Adrenal gland (tissue), 5 donors: ENCODE measurements around the gene KAZN.

Experiments used
- POLR2A ChIP-seq, 2 donors: fragments of 450-650 bp; IDR thresholded peaks; one replicate each; pipeline ENCODE4 v1.6.1; 2017; ENCODE audit warnings: antibody characterized with exemption in 2 of 2, mild to moderate bottlenecking in 2 of 2, moderate library complexity in 1 of 2
- TF ChIP-seq, protein P1 (sequence below), 6 experiments: fragments of 450-650 bp in 4 of 6; fragments of 200-600 bp in 2 of 6; sonication (generic) in 1 of 6; IDR thresholded peaks; 1 replicate in 5 of 6; 2 replicates in 1 of 6; pipeline versions ENCODE4 v1.5.1 to v1.8.0; 2016 to 2021; ENCODE audit warnings: antibody characterized with exemption in 6 of 6, mild to moderate bottlenecking in 2 of 6, moderate library complexity in 1 of 6
- donor health status: DM: no; HTN: no; CAD: no.

DNA sequence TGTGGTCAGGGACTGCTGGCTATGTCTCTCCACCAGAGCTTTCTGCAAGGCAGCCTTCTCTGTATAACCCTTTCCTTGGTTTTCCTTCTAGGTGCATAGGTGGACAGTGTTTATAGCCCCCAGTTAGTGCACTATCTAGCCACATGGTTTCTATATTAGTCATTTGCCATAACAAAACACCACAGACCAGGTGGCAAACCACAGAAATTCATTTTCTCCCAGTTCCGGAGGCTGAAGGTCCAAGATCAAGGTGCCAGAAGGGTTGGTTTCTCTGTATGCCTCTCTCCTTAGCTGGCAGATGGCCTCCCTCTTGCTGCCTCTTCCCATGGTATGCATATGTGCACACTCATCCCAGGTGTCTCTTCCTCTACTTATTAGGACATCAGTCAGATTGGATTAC lies 106.4 kb downstream of the KAZN start:
- TF ChIP-seq, protein P1, sequence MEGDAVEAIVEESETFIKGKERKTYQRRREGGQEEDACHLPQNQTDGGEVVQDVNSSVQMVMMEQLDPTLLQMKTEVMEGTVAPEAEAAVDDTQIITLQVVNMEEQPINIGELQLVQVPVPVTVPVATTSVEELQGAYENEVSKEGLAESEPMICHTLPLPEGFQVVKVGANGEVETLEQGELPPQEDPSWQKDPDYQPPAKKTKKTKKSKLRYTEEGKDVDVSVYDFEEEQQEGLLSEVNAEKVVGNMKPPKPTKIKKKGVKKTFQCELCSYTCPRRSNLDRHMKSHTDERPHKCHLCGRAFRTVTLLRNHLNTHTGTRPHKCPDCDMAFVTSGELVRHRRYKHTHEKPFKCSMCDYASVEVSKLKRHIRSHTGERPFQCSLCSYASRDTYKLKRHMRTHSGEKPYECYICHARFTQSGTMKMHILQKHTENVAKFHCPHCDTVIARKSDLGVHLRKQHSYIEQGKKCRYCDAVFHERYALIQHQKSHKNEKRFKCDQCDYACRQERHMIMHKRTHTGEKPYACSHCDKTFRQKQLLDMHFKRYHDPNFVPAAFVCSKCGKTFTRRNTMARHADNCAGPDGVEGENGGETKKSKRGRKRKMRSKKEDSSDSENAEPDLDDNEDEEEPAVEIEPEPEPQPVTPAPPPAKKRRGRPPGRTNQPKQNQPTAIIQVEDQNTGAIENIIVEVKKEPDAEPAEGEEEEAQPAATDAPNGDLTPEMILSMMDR (IDR thresholded peaks at IDR 0.05), result no peak
- no peak for TF ChIP-seq POLR2A (IDR thresholded peaks at IDR 0.05)
